IMR-90 (cell line): ENCODE results near the gene BRMS1. TPM values are rescaled to one million over a fixed set of nuclear protein-coding genes. Genes with fewer than 3 reads are reported as not detected.

ENCODE experiments used
- ATAC-seq: fragments of 200-7000 bp; cut with Tn5 transposase; 2 replicates; pipeline ENCODE4 v1.9.1; 2020; ENCODE audit warnings: low read depth, mild to moderate bottlenecking, moderate library complexity
- BruUV-seq: library from RNA; stranded (reverse); fragments of 400-500 nt; replicated peaks from 2 replicates; lab custom pipeline; 2021; lab: Mats Ljungman, UMichigan
- CTCF ChIA-PET: fragments of 300-600 bp; formaldehyde crosslinking; extraction: SDS; loops from one replicate; lab custom pipeline; 2021; ENCODE audit warnings: antibody characterized with exemption; lab: Yijun Ruan, JAX
- POLR2A ChIA-PET: fragments of 300-600 bp; sonication (Branson Sonifier 250); formaldehyde crosslinking; loops from one replicate; lab custom pipeline; 2022; ENCODE audit warnings: antibody characterized with exemption; ENCODE audit not compliant: unreplicated experiment; lab: Charles Lee
- DNase-seq: peaks from one replicate; pipeline ENCODE4 v3.0.0; 2013
- H2AFZ ChIP-seq: replicated peaks from 2 replicates; pipeline ENCODE3; 2013; ENCODE audit warnings: low read length, mild to moderate bottlenecking; ENCODE audit not compliant: poor library complexity
- H2AK5ac ChIP-seq: 2 replicates; pipeline ENCODE4 v1.6.1; 2013; ENCODE audit warnings: low read depth, low read length, inconsistent platforms
- H2AK9ac ChIP-seq: replicated peaks from 2 replicates; pipeline ENCODE3; 2013; ENCODE audit warnings: mild to moderate bottlenecking, low read depth, low read length, moderate library complexity; ENCODE audit not compliant: poor library complexity
- H2BK120ac ChIP-seq: 2 replicates; pipeline ENCODE4 v1.6.1; 2013; ENCODE audit warnings: low read depth, low read length, inconsistent platforms
- H2BK15ac ChIP-seq: 3 replicates; pipeline ENCODE4 v1.6.1; 2013; ENCODE audit warnings: low read depth, low read length, inconsistent platforms
- H2BK20ac ChIP-seq: 2 replicates; pipeline ENCODE4 v1.6.1; 2013; ENCODE audit warnings: low read depth, mild to moderate bottlenecking, inconsistent platforms, low read length, moderate library complexity
- H2BK5ac ChIP-seq: 2 replicates; pipeline ENCODE4 v1.6.1; 2013; ENCODE audit warnings: mild to moderate bottlenecking, low read depth, low read length, inconsistent platforms; ENCODE audit not compliant: poor library complexity, severe bottlenecking
- H3K14ac ChIP-seq: replicated peaks from 2 replicates; pipeline ENCODE4 v1.6.1; 2013; ENCODE audit warnings: low read depth, low read length, inconsistent platforms
- H3K18ac ChIP-seq: 2 replicates; pipeline ENCODE4 v1.6.1; 2013; ENCODE audit warnings: low read depth, low read length, control low read depth
- H3K23ac ChIP-seq: 2 replicates; pipeline ENCODE4 v1.6.1; 2013; ENCODE audit warnings: low read depth, low read length, inconsistent platforms
- H3K27ac ChIP-seq: 2 replicates; pipeline ENCODE4 v1.5.1; 2013; ENCODE audit warnings: mild to moderate bottlenecking, control low read depth, low read length; ENCODE audit not compliant: insufficient read depth
- H3K27me3 ChIP-seq: 2 replicates; pipeline ENCODE4 v1.6.1; 2013; ENCODE audit warnings: low read length; ENCODE audit not compliant: control insufficient read depth, insufficient read depth
- H3K36me3 ChIP-seq: 2 replicates; pipeline ENCODE4 v1.6.1; 2013; ENCODE audit warnings: low read length, mixed read lengths; ENCODE audit not compliant: control insufficient read depth, insufficient read depth
- H3K4ac ChIP-seq: 2 replicates; pipeline ENCODE4 v1.6.1; 2013; ENCODE audit warnings: low read depth, low read length, inconsistent platforms
- H3K4me1 ChIP-seq: 2 replicates; pipeline ENCODE4 v1.6.1; 2013; ENCODE audit warnings: low read length, mixed read lengths; ENCODE audit not compliant: control insufficient read depth, insufficient read depth
- H3K4me2 ChIP-seq: 2 replicates; pipeline ENCODE4 v1.6.1; 2013; ENCODE audit warnings: low read depth, mild to moderate bottlenecking, control low read depth, low read length, moderate library complexity
- H3K4me3 ChIP-seq: 2 replicates; pipeline ENCODE4 v1.5.1; 2013; ENCODE audit warnings: low read depth, mild to moderate bottlenecking, control low read depth, low read length, moderate library complexity; ENCODE audit not compliant: insufficient read depth
- H3K56ac ChIP-seq: 2 replicates; pipeline ENCODE4 v1.6.1; 2013; ENCODE audit warnings: low read length, inconsistent platforms; ENCODE audit not compliant: insufficient read depth; ENCODE audit errors: extremely low read depth
- H3K79me1 ChIP-seq, 2 experiments: 2 replicates each; pipeline ENCODE4 v1.6.1; 2013; ENCODE audit warnings: low read length in 2 of 2, inconsistent platforms in 1 of 2, low read depth in 1 of 2
- H3K9ac ChIP-seq: 2 replicates; pipeline ENCODE4 v1.6.1; 2013; ENCODE audit warnings: low read depth, low read length, control low read depth
- H3K9me1 ChIP-seq: 2 replicates; pipeline ENCODE4 v1.6.1; 2013; ENCODE audit warnings: low read length, inconsistent platforms; ENCODE audit not compliant: insufficient read depth
- H3K9me3 ChIP-seq: 2 replicates; pipeline ENCODE4 v1.6.1; 2013; ENCODE audit warnings: low read length; ENCODE audit not compliant: control insufficient read depth, insufficient read depth
- H4K20me1 ChIP-seq: 2 replicates; pipeline ENCODE4 v1.6.1; 2013; ENCODE audit warnings: low read length, inconsistent platforms; ENCODE audit not compliant: insufficient read depth
- H4K5ac ChIP-seq: 2 replicates; pipeline ENCODE4 v1.6.1; 2013; ENCODE audit warnings: mild to moderate bottlenecking, low read depth, low read length, control low read depth
- H4K8ac ChIP-seq, 2 experiments: 2 replicates each; pipeline ENCODE4 v1.6.1; 2013; ENCODE audit warnings: low read depth in 2 of 2, low read length in 2 of 2, control low read depth in 1 of 2, inconsistent platforms in 1 of 2
- H4K91ac ChIP-seq: 2 replicates; pipeline ENCODE4 v1.6.1; 2013; ENCODE audit warnings: low read depth, low read length, inconsistent platforms; ENCODE audit not compliant: insufficient read depth
- FOS ChIP-seq: fragments of 150-350 bp; IDR thresholded peaks from 2 replicates; pipeline ENCODE4 v1.6.1; 2016; ENCODE audit warnings: low read depth, low read length
- MAFK ChIP-seq: IDR thresholded peaks from 2 replicates; pipeline ENCODE4 v1.6.1; 2012; ENCODE audit warnings: low read depth, low read length, improper control_type of control experiment
- WGBS, 2 experiments: methylation state at CpG; one replicate each; pipeline versions ENCODE4 v1.1.5 to v1.1.7; 2013; ENCODE audit warnings: missing lambda C conversion rate in 2 of 2; ENCODE audit not compliant: insufficient read length in 1 of 2; ENCODE audit errors: extremely low coverage in 2 of 2; 5-methylcytosine and 5-hydroxymethylcytosine counted together
- dilution Hi-C: fragments of 300-500 bp; cut with HindIII; formaldehyde crosslinking; loops from one replicate; pipeline ENCODE4 v1.14.3; 2018; ENCODE audit warnings: low sequenced_read_pairs; ENCODE audit not compliant: unreplicated experiment
- in situ Hi-C: fragments of 300-500 bp; cut with MboI; formaldehyde crosslinking; loops from 3 replicates; pipeline ENCODE4 v1.14.3; 2019; ENCODE audit warnings: low sequenced_read_pairs, inconsistent platforms, mixed read lengths
- intact Hi-C: fragments of 100-400 bp; cut with micrococcal nuclease; formaldehyde crosslinking; loops from 2 replicates; pipeline ENCODE4 v1.10.0; 2022
- polyA plus RNA-seq, 3 experiments: library from polyadenylated mRNA; depleted of rRNA; stranded (reverse); fragments of >200 nt; gene quantifications; 2 replicates each; pipeline ENCODE4 v1.2.3, GENCODE V29; 2012; ENCODE audit warnings: low replicate concordance in 1 of 3
- total RNA-seq: library from RNA; depleted of rRNA; stranded (reverse); fragments of >200 nt; gene quantifications from 2 replicates; pipeline ENCODE4 v1.2.3, GENCODE V29; 2012

BRMS1 gene
- total and polyA plus RNA-seq, 2 of the 4 experiments (the other 2 are of a cell fraction): 48.3 to 57.9 TPM

DNA sequence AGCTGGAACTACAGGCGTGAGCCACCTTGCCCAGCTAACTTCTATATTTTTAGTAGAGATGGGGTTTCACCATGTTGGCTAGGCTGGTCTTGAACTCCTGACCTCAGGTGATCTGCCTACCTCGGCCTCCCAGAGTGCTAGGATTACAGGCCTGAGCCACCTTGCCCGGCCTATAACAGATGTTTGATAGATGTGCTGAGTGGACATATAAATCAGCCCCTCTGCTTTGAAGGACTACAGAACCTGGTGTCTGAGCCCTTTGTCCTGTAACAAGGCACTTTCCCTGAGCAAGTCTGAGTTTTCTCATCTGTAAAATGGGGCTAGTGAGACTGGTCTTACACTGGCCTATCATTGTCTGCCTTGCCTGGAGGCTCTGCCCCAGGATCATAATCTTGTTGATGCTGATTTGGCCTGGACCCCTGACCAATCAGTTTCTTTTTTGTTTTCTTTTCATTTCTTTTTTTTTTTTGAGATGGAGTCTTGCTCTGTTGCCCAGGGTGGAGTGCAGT is 15.7 kb downstream of the BRMS1 start:
- H3K18ac ChIP-seq: no peak overlapping the region
- H3K79me1 ChIP-seq: peaks cover 0 to 54% of the 10 kb centered on the region in 2 experiments
- intact Hi-C loops (no loop called here), dilution Hi-C loops (no loop called here), in situ Hi-C loops (no loop called here)
- H2BK20ac ChIP-seq: 0 out of 2 replicates have a peak overlapping the region, but pooled peaks have one; percentile 3
- DNase-seq (no peak), ATAC-seq (no peak)
- H3K4me2 ChIP-seq: no peak overlapping the region
- H2AK9ac ChIP-seq: no peak overlapping the region
- POLR2A ChIA-PET: interaction anchor here (0.6 to 1.1 kb wide), 2 partner anchors 16 to 290 kb away, joined by 7 read pairs; no protein-coding TSS in a partner anchor
- no peak overlapping the region for H2BK5ac ChIP-seq
- H3K23ac ChIP-seq: 0 out of 2 replicates have a peak overlapping the region, but pooled peaks have one; percentile 32
- BruUV-seq: no TSS peak
- H4K91ac ChIP-seq: peak overlapping the region; percentile 50
- TF ChIP-seq FOS: no peak
- peak; percentile 55; the same call in 1 of the 2 replicates for TF ChIP-seq MAFK
- H2BK15ac ChIP-seq: peak overlapping the region; percentile 54; the same call in 1 of the 3 replicates
- H3K4ac ChIP-seq: peak overlapping the region; percentile 43
- H2AK5ac ChIP-seq: no peak overlapping the region
- no peak overlapping the region for H3K14ac ChIP-seq
- H4K5ac ChIP-seq: 0 out of 2 replicates have a peak overlapping the region, but pooled peaks have one; percentile 40
- H3K56ac ChIP-seq: no peak overlapping the region
- H3K9me3 ChIP-seq: no peaks in the 10 kb centered on the region
- H4K8ac ChIP-seq: no peak overlapping the region; a peak in 1 of 4 replicates
- peaks cover 16% of the 10 kb centered on the region for H3K36me3 ChIP-seq
- peak overlapping the region; percentile 10 for H2BK120ac ChIP-seq
- peaks cover 42% of the 10 kb centered on the region for H3K4me1 ChIP-seq
- peaks cover 28% of the 10 kb centered on the region for H3K9me1 ChIP-seq
- no peak overlapping the region for H3K27ac ChIP-seq
- H3K9ac ChIP-seq: no peak overlapping the region
- no peaks in the 10 kb centered on the region for H3K27me3 ChIP-seq
- no CpG with 5 or more reads among the region's 3 CpGs for WGBS, 2 experiments
- no peak overlapping the region for H2AFZ ChIP-seq
- CTCF ChIA-PET: interaction anchor here (0.8 to 2.2 kb wide), 2 partner anchors 16 to 18 kb away, joined by 4 to 6 read pairs; no protein-coding TSS in a partner anchor
- no peak overlapping the region for H3K4me3 ChIP-seq
- H4K20me1 ChIP-seq: no peaks in the 10 kb centered on the region; the same call in 1 of the 2 replicates
